Middle frontal gyrus (tissue), 1 donor: Measurements from ENCODE around the gene PHLPP1.
"Not testable (repeated sequence)": the region's sequence is repeated elsewhere in the genome, so short reads cannot be mapped to it uniquely, and the experiment has no call there.

Experiments used
- DNase-seq: peaks from one replicate; pipeline ENCODE4 v3.0.0-alpha.2; 2015; ENCODE audit warnings: low spot score; ENCODE audit errors: extremely low spot score

The PHLPP1 gene

DNA sequence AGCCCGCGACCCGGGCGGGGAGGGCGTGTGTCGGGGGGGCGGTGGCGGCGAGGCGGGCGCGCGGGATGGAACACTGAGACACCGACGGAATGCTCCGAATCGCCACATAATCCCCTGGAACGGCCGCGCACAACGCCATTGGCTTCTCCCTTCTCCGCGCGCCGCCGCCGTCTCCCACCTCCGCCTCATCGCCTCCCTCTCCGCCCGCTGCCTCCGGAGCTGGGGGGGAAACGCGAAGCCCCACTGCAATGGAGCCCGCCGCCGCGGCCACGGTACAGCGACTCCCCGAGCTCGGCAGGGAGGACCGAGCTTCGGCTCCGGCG, at the start of gene PHLPP1:
Gene PHLPP1, plus strand, starts transcription at position 106 of the 323 bp plus-strand sequence. Its CDS starts 143 bp downstream, at position 249.
- no peak for DNase-seq

DNA sequence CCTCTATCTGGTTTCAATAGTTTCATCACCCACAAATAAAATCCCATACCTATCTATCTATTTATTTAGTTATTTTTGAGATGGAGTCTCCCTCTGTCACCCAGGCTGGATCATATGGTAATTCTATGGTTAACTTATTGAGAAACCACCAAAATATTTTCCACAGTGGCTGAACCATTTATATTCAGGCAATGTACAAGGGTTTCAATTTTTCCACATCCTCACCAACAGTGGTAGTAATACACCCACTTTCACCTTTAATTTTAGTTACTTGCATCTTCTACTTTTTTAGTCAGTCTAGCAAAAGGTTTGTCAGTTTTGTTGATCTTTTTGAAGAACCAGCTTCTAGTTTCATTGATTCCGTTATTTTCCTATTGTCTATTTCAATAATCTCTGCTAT, 46.1 kb upstream of the PHLPP1 start:
- no peak for DNase-seq

DNA sequence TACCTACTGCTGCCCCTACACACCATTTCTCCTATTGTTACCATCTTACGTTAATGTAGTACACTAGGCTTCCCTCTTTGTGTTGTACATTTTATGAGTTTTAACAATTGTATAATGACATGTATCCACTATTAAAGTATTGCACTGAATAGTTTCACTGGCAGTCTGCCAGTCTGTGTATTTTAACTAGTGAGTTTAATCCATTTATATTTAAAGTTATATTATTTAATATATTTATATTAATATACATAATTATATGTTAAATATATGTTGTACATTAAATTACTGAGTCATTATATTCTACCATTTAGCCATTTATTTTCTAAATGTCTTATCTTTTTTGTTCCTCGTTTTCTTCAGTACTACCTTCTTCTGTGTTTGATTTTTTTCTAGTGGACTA, 44.8 kb upstream of the PHLPP1 start:
- DNase-seq = no peak

DNA sequence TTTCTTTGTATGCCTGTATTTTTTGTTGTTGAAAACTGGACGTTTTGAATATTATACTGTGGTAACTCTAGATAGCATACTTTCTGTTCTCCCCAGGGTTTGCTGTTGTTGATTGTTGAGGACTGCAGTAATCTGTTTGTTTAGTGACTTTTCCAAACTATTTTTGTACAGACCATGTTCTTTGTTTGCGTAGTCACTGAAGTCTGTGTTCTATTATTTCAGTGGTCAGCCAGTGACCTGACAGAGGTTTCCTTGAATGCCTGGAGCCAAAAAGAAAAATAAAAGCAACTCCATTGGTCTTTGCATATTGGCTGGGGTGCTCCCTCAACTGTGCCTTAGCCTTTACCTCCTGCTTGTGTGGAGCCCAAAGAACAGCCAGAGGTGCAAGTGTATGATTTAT, 42.7 kb upstream of the PHLPP1 start:
- DNase-seq = no peak

DNA sequence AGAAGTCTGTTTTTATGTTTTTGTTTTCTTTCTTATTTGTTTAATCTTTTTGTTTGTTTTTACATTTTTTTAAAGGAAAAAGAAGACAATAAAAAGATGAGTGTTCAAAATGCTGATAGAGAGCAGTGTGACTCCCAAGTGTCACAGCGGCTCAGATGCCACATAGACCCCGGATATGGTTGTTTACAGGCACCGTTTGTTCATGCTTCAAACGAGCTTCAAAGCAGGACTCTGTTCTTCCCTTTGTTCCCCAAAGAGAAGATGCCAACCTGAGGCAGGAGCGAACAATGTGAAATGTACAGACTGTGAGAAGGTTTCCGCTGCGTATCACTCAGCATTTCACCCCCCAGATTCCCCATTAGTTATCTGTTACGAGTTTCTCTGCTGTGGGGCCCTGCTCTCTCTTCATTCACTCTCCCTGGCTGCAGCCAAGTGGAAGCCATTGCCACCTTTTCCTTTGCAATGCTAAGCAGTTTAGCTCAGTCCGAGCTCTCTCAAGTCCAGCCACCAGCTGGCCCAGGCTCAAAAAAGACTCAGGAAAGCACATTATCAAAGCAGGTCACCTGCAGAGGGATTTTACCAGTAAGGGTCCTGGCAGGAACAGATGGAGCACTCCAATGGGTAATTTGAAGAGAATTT, 36.4 kb upstream of the PHLPP1 start:
- no peak for DNase-seq

DNA sequence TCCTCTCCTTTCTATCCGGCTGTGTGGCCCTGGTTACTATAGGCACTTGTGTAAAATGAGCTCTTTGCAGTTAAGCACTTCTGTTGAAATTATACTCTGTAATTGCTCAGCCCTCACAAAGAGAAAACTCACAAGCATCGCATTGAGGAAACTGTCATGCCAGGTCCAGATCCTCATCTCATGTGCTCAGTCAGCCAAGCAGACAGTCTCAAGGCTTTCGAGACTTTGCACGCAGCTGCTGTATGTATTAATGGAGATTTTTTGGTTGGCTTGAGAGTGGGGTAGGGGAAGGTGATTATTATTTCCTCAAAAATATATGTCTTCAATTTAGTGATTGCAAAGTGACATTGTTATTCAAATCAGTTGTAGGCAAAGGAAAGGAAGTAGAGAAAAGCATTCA, 33.0 kb upstream of the PHLPP1 start:
- no peak for DNase-seq

DNA sequence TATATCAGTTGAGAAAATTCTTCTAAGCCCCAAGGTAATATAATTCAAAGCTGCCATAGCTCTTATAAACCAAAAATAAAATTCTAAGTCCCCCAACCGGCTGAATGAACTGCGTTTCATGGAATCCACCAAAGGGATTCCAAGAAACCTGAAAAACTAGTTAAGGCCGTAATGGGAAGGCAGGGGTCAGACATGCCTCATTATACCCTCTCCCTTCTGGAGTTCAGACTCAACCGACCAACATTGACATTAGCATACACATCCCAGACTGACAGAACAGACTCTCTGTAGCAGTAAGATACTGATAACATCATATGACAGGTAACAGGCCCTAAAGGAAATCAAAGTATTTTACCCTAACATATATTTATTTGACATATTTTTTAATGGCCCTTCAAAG, 31.4 kb upstream of the PHLPP1 start:
- no peak for DNase-seq

DNA sequence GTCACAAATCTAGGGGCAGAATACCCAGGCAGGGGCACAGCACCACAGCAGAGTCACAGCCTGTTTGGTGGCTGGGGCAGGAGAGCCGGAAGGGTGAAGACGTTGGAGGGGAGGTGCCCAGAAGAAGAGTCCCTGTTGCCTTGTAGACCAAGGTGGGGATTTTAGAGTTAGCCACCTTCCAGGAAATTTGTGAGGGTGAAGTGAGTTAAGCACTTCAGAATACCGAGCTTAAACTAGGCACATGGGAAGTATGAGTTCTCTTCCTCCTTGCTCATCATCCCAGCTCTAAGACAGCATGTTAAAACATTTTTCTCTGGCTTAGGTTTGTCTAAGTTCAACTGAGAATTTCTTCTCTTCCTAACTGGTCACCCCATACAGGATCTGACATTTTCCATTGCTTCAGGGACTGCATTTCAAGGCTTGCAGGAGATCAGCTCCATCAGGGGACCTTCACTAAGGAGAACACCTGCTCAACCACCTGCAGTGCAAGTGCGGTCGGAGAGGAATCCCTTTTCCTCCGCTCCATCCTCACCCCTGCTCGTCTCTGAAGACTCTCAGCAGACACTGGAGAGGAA, 26.5 kb upstream of the PHLPP1 start:
- no peak for DNase-seq

DNA sequence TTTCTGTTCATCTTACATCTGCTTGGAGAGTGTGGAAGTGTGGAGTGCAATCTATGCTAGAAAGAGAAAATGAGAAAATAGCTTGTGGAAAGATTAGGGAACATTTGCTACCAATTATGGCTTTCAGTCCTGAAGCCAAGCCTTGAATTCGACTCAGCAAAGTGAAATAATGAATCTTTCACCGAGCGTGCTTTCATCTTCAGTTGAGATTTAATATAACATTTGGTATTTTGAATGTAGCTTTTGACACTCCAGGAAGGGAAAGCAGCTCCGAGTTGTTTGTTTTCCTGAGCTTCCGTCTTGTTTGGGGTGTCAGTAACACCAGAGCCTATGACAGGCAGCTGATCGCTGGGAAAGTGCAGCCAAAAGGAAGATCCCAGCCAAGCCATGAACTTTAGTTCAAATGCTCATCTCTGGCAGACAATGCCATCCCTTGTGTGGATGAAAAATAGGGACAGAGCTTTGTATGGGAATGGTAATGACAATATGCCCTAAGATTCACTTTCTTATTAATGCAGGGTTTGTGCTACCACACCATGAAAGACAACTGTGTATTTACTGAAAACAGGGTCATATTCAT, 25.0 kb upstream of the PHLPP1 start:
- peak; percentile 80 for DNase-seq

DNA sequence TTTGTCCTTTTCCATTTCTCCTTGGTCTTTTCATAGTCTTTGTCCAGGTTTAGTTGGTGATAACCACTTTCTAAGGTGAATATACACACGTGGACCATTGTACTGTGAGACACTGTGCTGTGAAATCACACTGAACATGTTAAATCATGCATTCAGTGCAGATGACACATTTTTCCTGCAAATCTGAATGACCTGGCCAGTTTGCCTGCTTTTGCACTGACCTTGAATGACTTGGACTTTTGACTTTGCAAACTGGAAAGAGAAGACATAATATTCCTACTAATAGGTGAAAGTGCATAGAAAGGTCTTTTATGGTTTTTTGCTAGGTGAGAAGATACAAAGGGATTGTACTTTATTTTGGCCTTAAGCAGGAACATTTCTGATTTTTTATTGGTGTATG, 21.7 kb upstream of the PHLPP1 start:
- no peak for DNase-seq

DNA sequence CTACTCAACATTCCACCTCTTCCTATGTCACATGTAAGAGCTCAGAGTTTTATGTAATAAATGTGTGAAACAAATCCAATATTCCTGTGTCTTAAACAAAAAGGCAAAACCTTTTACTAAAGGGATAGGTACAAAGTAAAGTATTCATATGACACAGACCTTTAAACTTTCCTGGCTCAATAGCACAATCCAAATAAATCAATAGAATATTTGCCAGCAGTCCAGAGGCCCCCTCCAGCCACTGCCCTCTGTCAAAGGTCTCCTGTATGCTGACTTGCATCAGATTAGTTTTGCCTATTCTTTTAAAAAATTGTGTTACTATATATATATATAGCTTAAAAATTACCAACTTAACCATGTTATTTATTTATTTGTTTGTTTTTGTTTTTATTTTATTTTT, 17.7 kb upstream of the PHLPP1 start:
- DNase-seq = no peak

DNA sequence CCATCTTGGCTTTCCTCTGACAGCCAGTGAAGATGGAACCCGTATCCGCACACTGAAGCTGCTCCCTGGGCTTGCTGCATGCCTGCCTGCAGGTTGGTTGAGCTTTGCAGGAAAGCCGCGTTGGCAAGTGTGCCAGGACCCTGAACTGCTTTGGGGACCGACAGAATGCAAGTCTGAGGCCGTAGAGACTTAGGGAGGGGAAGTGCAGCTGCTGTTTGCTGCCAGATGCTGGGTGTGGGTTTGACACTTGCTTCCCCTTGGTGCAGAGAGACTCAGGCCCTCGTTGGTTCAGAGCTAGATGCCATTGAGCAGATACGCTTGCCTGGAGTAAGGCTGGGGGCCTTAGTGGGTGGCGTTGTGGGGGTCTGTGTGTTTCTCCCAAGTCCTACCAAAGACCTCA, 13.1 kb upstream of the PHLPP1 start:
- no peak for DNase-seq

DNA sequence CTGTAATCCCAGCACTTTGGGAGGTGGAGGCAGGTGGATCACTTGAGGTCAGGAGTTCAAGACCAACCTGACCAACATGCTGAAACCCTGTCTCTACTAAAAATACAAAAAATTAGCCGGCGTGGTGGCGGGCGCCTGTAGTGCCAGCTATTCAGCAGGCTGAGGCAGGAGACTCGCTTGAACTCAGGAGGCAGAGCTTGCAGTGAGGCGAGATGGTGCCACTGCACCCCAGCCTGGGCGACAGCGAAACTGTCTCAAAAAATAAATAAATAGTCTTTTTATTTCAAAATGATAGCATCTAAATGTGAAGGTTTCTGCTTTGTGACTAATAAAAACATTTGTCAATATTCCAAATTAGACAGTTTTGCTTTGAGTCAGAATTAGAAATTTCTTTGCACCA, 8.5 kb upstream of the PHLPP1 start:
- not testable (repeated sequence) for DNase-seq

DNA sequence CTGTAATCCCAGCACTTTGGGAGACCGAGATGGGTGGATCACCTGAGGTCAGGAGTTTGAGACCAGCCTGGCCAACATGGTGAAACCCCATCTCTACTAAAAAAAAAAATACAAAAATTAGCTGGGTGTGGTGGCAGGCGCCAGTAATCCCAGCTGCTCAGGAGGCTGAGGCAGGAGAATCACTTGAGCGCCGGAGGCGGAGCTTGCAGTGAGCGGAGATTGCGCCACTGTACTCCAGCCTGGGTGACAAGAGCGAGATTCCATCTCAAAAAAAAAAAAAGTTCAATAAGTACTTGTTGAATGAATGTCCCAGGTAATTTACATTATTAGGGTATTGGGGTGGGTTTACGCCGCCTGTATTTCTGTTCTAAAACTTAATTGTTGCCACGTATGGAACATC, 5.4 kb upstream of the PHLPP1 start:
- not testable (repeated sequence) for DNase-seq

DNA sequence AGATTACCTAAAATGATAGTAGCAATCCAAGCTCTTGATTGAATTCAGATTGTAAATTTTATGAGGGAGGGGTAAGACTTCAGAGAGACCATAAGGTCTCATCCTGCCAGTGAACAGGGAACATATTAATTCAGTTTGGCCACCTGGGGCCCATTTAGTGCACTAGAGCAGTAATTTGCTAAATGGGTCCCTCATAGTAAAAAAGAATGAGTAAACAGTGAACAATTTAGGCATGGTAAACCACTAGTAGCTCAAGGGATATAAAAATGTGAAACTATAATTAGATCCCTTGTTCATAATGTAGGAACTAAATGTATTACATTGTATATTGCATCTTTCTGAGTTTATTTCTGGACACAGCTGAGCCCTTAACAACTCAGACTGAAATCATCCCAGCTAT, 4.9 kb upstream of the PHLPP1 start:
- no peak for DNase-seq

DNA sequence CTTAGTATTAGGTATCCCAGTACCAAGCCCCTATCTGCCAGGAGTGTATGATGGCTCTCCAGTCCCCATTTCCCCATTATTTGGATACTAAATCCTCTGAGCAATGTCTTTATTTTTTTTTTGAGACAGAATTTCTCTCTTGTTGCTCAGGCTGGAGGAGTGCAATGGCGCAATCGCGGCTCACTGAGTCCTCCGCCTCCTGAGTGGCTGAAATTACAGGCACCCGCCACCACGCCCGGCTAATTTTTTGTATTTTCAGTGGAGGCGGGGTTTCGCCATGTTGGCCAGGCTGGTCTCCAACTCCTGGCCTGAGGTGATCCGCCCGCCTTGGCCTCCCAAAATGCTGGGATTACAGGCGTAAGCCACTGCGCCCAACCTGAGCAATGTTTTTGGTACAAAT, 3.6 kb upstream of the PHLPP1 start:
- no peak for DNase-seq

DNA sequence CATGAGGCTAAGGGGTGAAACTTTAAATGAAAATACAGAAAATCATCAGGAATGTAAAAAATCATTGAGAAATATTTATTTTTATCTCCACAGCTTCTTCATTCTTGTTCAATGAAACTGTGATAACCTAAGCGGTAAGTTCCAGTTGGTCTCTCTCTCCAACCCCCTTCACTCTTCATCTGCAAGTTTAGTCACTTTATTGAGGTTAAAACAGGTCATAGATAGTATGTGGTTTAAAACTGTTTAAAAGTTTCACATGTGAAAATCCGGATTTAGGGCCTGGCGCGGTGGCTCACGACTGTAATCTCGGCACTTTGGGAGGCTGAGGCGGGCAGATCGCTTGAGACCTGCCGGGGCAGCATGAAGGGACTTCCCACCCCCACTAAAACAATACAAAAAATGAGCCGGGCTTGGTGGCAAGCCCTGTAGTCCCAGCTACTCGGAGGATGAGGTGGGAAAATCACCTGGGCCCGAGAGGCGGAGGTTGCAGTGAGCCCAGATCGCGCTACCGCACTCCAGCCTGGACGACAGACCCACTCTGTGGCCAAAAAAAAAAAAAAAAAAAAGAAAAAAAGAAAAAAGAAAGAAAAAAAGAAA, 1.6 kb upstream of the PHLPP1 start:
- DNase-seq = no peak

DNA sequence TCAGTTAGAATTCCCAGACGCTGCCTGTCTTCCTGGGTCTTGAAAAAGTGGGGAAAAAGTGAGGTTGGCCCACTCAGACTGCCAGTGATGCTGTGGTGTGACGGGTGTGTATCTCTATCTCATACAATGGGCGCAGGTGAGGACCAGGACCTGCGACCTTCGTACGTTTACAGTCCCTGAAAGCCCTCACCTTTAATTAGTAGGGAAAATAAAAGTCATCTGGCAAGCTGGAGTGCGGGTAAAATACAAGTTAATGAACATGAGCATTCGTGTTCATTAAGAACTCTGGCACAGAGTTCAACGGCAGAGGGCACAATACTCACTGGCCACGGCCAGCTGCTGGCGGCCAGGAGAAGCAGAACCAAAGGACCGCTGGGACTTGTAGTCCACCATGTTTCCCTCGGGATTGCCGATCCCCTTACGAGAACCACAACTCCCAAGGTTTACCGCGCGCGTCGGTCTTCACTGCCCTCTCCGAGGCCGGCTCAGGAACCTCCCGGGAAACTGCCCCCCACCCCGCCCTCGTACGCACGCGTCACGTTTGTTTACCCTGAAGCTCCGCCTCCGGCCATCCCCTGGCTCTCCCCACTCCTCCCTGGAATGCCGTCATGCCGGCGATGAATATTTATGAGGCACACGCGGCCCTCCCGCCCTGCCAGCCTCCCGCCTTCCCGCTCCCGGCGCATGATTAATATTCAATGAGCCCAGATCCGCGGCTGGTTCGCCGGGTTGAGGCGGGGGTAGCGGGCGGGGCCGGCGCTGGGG, 488 bp upstream of the PHLPP1 start:
- peak; percentile 100 for DNase-seq

DNA sequence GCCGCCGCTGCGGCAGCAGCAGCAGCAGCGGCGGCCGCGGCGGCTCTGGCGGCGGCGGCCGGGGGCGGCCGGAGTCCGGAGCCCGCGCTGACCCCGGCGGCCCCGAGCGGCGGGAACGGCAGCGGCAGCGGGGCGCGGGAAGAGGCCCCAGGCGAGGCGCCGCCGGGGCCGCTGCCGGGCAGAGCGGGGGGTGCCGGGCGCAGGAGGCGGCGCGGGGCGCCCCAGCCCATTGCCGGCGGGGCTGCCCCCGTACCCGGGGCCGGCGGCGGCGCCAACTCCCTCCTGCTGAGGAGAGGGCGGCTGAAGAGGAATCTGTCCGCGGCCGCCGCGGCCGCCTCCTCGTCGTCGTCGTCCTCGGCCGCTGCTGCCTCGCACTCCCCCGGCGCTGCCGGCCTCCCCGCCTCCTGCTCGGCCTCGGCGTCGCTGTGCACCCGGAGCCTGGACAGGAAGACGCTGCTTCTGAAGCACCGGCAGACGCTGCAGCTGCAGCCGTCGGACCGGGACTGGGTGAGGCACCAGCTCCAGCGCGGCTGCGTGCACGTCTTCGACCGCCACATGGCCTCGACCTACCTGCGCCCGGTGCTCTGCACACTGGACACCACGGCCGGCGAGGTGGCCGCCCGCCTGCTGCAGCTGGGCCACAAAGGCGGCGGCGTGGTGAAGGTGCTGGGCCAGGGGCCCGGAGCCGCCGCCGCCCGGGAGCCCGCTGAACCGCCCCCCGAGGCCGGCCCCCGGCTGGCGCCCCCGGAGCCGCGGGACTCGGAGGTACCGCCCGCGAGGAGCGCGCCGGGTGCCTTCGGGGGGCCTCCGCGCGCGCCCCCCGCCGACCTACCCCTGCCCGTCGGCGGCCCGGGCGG, 646 bp downstream of the PHLPP1 start:
- no peak for DNase-seq

DNA sequence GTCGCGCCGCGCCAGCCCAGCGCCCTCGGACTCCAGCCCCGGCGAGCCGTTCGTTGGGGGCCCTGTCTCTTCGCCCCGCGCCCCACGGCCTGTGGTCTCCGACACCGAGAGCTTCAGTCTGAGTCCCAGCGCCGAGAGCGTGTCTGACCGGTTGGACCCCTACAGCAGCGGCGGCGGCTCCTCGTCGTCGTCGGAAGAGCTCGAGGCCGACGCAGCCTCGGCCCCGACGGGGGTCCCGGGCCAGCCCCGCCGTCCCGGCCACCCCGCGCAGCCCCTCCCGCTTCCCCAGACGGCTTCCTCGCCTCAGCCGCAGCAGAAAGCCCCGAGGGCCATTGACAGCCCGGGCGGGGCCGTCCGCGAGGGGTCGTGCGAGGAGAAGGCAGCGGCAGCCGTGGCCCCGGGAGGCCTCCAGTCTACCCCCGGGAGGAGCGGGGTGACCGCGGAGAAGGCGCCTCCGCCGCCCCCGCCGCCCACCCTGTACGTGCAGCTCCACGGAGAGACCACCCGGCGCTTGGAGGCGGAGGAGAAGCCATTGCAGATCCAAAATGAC, 1.4 kb downstream of the PHLPP1 start:
- DNase-seq = no peak
